HepG2 (cell line): ENCODE data around the gene ELAVL3. TPM values are rescaled to one million over a fixed set of nuclear protein-coding genes. Genes with fewer than 3 reads are reported as not detected.

Experiments
- ATAC-seq: fragments of 200-7000 bp; cut with Tn5 transposase; 3 replicates; pipeline ENCODE4 v1.9.1; 2020; ENCODE audit warnings: mild to moderate bottlenecking, moderate library complexity
- BruUV-seq: library from RNA; stranded (reverse); fragments of 400-500 nt; replicated peaks from 2 replicates; lab custom pipeline; 2021; lab: Mats Ljungman, UMichigan
- CTCF ChIA-PET: fragments of 300-600 bp; formaldehyde crosslinking; extraction: SDS; loops from one replicate; lab custom pipeline; 2021; ENCODE audit warnings: low total read pairs, inconsistent platforms, low intra/inter-chr PET ratio; lab: Yijun Ruan, JAX
- POLR2A ChIA-PET: fragments of 350-600 bp; sonication (Branson Sonifier 250); formaldehyde crosslinking; loops from one replicate; lab custom pipeline; 2020; ENCODE audit warnings: antibody characterized with exemption, inconsistent platforms; lab: Yijun Ruan, JAX
- DNase-seq: peaks from one replicate; pipeline ENCODE4 v3.0.0-alpha.2; 2015; ENCODE audit warnings: low spot score
- FAIRE-seq: peaks from 3 replicates; lab custom pipeline; 2011; peaks lifted over from hg19 to GRCh38; lab: Jason Lieb, UNC
- H2AFZ ChIP-seq: one replicate; pipeline ENCODE4 v1.6.1; 2011; ENCODE audit warnings: low read length, inconsistent platforms
- H3K27ac ChIP-seq: fragments of 300-600 bp; 3 replicates; pipeline ENCODE4 v1.8.0; 2011; ENCODE audit warnings: mixed run types, mild to moderate bottlenecking, mixed read lengths, low read length, inconsistent platforms; ENCODE audit not compliant: insufficient read depth; ENCODE audit errors: extremely low read length
- H3K27me3 ChIP-seq, 2 experiments: fragments of 200-600 bp in 1 of 2; 2 replicates in 1 of 2; 3 replicates in 1 of 2; pipeline versions ENCODE4 v1.6.0 to v1.8.0; 2011; ENCODE audit warnings: low read length in 2 of 2, mild to moderate bottlenecking in 2 of 2, moderate library complexity in 2 of 2, inconsistent platforms in 1 of 2; ENCODE audit not compliant: insufficient read depth in 2 of 2, control insufficient read depth in 1 of 2
- H3K36me3 ChIP-seq, 2 experiments: fragments of 200-600 bp in 1 of 2; replicated peaks in 1 of 2; 2 replicates in 1 of 2; 3 replicates in 1 of 2; pipeline versions ENCODE4 v1.5.1 to v1.8.0; 2011; ENCODE audit warnings: low read length in 2 of 2, inconsistent platforms in 1 of 2; ENCODE audit not compliant: insufficient read depth in 2 of 2, control insufficient read depth in 1 of 2
- H3K4me1 ChIP-seq: 2 replicates; pipeline ENCODE4 v1.5.1; 2012; ENCODE audit warnings: low read length, inconsistent platforms; ENCODE audit not compliant: insufficient read depth
- H3K4me2 ChIP-seq: 2 replicates; pipeline ENCODE4 v1.6.0; 2011; ENCODE audit warnings: low read depth, low read length, inconsistent platforms
- H3K4me3 ChIP-seq, 3 experiments: fragments of 200-600 bp in 1 of 3; sonication (generic), shearing (Covaris generic) in 1 of 3; replicated peaks in 1 of 3; 2 replicates each; pipeline ENCODE4 v1.5.1; 2011 to 2016; ENCODE audit warnings: low read length in 3 of 3, inconsistent platforms in 2 of 3, low read depth in 2 of 3, mild to moderate bottlenecking in 2 of 3, control low read depth in 1 of 3, mixed read lengths in 1 of 3; ENCODE audit not compliant: insufficient read depth in 1 of 3
- H3K79me2 ChIP-seq: one replicate; pipeline ENCODE4 v1.6.1; 2011; ENCODE audit warnings: low read length, inconsistent platforms; ENCODE audit not compliant: insufficient read depth
- H3K9ac ChIP-seq: 2 replicates; pipeline ENCODE4 v1.6.0; 2011; ENCODE audit warnings: mild to moderate bottlenecking, low read depth, low read length, inconsistent platforms; ENCODE audit not compliant: insufficient read depth
- H3K9me3 ChIP-seq: 2 replicates; pipeline ENCODE4 v1.5.1; 2012; ENCODE audit warnings: mild to moderate bottlenecking, low read length
- H4K20me1 ChIP-seq: 2 replicates; pipeline ENCODE4 v1.6.0; 2011; ENCODE audit warnings: inconsistent platforms, mild to moderate bottlenecking, low read length, moderate library complexity; ENCODE audit not compliant: insufficient read depth
- GABPA ChIP-seq, 2 experiments: IDR thresholded peaks; 2 replicates each; pipeline ENCODE4 v1.6.1; 2011 to 2016; ENCODE audit warnings: low read depth in 2 of 2, low read length in 1 of 2, missing biosample characterization in 1 of 2, missing genetic modification characterization in 1 of 2
- GABPB1 ChIP-seq: IDR thresholded peaks from 2 replicates; pipeline ENCODE4 v1.6.1; 2016; ENCODE audit warnings: mild to moderate bottlenecking, missing genetic modification reagents, moderate library complexity, missing compliant biosample characterization
- POLR2AphosphoS2 ChIP-seq: IDR thresholded peaks from 2 replicates; pipeline ENCODE4 v1.6.1; 2011; ENCODE audit warnings: low read depth, low read length, improper control_type of control experiment
- RARA ChIP-seq: IDR thresholded peaks from 2 replicates; pipeline ENCODE4 v1.6.1; 2016; ENCODE audit warnings: missing genetic modification reagents, missing compliant biosample characterization
- ZEB1 ChIP-seq: IDR thresholded peaks from 2 replicates; pipeline ENCODE4 v1.6.1; 2012; ENCODE audit warnings: mild to moderate bottlenecking, low read depth, inconsistent platforms; ENCODE audit not compliant: insufficient replicate concordance
- ZNF737 ChIP-seq: sonication (generic); formaldehyde crosslinking; IDR thresholded peaks from 2 replicates; pipeline ENCODE4 v1.5.0; 2020; ENCODE audit warnings: missing genetic modification reagents, mild to moderate bottlenecking, borderline replicate concordance
- WGBS: methylation state at CpG from one replicate; pipeline ENCODE4 v1.1.6; 2017; ENCODE audit warnings: low lambda C conversion rate; 5-methylcytosine and 5-hydroxymethylcytosine counted together
- in situ Hi-C: cut with HindIII; loops from 2 replicates; pipeline ENCODE4 v1.10.0; 2017; ENCODE audit warnings: low pct_unique_long_range_greater_than_20kb; ENCODE audit not compliant: extremely low pct_ligation_motif_present
- intact Hi-C: fragments of 100-400 bp; cut with micrococcal nuclease; formaldehyde crosslinking; loops from one replicate; pipeline ENCODE4 v1.10.0; 2022; ENCODE audit not compliant: unreplicated experiment
- polyA plus RNA-seq, 8 experiments: library from polyadenylated mRNA; depleted of rRNA in 3 of 8; stranded (reverse) in 7 of 8; unstranded in 1 of 8; fragments of >200 nt; fragmentation: Illumina TruSeq in 4 of 8; extraction: Trizol in 4 of 8; gene quantifications; 2 replicates each; pipeline versions ENCODE4 v1.2.1 to v1.2.3, GENCODE V29; 2011 to 2016; ENCODE audit warnings: low read depth in 4 of 8, missing spikeins in 1 of 8, mixed read lengths in 1 of 8; ENCODE audit not compliant: insufficient read depth in 1 of 8
- total RNA-seq, 5 experiments: library from RNA; depleted of rRNA; stranded (reverse); fragments of >200 nt; fragmentation: Illumina TruSeq; extraction: Trizol; gene quantifications; 2 replicates each; pipeline ENCODE4 v1.2.3, GENCODE V29; 2016; ENCODE audit warnings: low read depth in 1 of 5
- TF ChIP-seq, protein P1 (sequence below): IDR thresholded peaks from 2 replicates; pipeline ENCODE4 v1.6.1; 2016
- TF ChIP-seq, protein P2 (sequence below): fragments of 450-650 bp; IDR thresholded peaks from 2 replicates; pipeline ENCODE4 v1.6.1; 2016
- TF ChIP-seq, protein P3 (sequence below): sonication (generic); formaldehyde crosslinking; IDR thresholded peaks from 2 replicates; pipeline ENCODE4 v1.5.0; 2020; ENCODE audit warnings: mild to moderate bottlenecking, missing genetic modification reagents

ELAVL3 gene
- total and polyA plus RNA-seq, 2 of the 13 experiments (the other 11 are each of a cell fraction or from before 2014, with no cell fraction given) = 0.03 TPM; not detected in 1

DNA sequence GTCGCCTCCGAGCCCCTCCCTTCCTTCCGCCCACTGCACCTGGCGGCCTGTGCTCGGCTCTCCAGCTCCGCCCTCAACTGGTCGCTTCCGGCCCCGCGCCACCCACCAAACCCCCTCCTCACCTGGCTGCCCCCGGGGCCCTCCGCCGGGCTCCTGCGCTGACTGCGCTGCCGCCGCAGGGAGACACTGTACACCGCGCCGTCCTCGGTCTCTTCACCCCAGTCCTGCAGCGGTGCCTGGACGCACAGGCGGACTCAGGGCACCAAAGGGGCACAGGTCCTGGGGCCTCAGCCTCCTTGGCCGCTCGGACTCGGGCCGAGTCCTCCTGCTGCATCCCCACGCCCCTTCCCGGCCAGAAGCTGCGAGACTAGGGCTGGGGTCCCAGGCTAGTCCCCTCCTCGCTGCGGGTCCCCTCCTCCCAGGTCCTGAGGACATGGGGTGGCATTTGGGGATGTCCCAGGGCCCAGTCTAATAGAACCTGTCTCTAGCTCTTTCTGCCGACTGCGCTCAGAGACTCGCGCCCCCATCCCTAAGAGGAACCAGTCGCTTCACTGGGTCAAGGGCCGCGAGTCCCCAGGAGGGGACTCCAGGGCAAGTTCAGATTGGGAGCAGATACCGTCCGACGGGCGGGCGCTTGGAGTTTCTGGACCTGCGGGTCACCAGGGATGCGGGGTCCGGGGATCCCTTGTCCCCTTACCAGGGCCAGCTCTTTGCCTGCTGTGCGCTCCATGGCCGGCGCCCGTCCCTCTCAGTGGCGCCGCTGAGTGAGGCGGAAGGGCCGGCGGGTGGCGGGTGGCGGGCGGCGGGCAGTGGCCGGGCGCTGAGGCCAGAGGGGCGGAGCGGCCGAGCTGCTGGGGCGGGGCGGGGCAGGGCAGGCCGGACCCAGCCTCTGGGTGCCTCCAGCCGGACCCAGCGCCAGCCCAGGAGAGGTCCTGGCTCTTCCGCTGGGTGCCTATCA is 62.0 kb downstream of the ELAVL3 start, which contains the start of gene RGL3 (continued):
- TF ChIP-seq GABPA (IDR thresholded peaks at IDR 0.05; ENCODE audit: low read depth, low read length) (peak; percentile 27), GABPA (CRISPR knock-in tag; IDR thresholded peaks at IDR 0.05; ENCODE audit: low read depth) (peak; percentile 51; the same call in 1 of the 2 replicates), ZNF737 (CRISPR knock-in tag) (no peak), RARA (CRISPR knock-in tag) (0 out of 2 replicates have a peak, but pooled peaks have one; percentile 3), POLR2AphosphoS2 (no peak), GABPB1 (CRISPR knock-in tag) (peak; percentile 83)
- TF ChIP-seq, protein P1, sequence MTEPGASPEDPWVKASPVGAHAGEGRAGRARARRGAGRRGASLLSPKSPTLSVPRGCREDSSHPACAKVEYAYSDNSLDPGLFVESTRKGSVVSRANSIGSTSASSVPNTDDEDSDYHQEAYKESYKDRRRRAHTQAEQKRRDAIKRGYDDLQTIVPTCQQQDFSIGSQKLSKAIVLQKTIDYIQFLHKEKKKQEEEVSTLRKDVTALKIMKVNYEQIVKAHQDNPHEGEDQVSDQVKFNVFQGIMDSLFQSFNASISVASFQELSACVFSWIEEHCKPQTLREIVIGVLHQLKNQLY = no peak
- TF ChIP-seq, protein P2, sequence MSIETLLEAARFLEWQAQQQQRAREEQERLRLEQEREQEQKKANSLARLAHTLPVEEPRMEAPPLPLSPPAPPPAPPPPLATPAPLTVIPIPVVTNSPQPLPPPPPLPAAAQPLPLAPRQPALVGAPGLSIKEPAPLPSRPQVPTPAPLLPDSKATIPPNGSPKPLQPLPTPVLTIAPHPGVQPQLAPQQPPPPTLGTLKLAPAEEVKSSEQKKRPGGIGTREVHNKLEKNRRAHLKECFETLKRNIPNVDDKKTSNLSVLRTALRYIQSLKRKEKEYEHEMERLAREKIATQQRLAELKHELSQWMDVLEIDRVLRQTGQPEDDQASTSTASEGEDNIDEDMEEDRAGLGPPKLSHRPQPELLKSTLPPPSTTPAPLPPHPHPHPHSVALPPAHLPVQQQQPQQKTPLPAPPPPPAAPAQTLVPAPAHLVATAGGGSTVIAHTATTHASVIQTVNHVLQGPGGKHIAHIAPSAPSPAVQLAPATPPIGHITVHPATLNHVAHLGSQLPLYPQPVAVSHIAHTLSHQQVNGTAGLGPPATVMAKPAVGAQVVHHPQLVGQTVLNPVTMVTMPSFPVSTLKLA = no peak
- TF ChIP-seq, all 625 proteins: peak for 86

DNA sequence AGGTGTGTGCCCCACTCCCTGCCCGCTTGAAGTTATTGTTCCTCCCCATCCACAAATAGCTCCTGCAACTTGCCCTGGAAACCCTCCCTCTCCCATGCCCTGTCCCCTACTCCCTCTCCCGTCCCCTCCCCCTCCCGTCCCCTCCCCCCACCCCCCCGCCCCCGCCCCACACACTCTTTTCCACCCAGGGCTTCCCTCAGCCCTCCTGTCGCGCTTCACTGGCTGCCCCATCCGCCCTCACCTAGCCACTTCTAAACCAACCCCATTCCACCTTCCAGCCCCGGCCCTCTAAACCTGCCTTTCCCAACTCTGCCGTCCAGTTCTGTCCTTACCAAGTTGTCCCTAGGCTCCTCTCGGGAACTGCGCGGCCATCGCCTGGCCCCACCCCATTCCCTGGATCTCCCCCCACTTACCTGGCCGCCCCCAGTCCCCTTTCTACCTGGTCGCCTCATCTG is 62.7 kb downstream of the ELAVL3 start:
- no peak overlapping the region for H3K27ac ChIP-seq
- FAIRE-seq = no peak
- peak; percentile 86 for TF ChIP-seq ZEB1
- TF ChIP-seq, protein P3, sequence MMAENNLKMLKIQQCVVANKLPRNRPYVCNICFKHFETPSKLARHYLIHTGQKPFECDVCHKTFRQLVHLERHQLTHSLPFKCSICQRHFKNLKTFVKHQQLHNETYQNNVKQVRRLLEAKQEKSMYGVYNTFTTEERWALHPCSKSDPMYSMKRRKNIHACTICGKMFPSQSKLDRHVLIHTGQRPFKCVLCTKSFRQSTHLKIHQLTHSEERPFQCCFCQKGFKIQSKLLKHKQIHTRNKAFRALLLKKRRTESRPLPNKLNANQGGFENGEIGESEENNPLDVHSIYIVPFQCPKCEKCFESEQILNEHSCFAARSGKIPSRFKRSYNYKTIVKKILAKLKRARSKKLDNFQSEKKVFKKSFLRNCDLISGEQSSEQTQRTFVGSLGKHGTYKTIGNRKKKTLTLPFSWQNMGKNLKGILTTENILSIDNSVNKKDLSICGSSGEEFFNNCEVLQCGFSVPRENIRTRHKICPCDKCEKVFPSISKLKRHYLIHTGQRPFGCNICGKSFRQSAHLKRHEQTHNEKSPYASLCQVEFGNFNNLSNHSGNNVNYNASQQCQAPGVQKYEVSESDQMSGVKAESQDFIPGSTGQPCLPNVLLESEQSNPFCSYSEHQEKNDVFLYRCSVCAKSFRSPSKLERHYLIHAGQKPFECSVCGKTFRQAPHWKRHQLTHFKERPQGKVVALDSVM = no peak
- H3K4me2 ChIP-seq = peak overlapping the region; percentile 88
- H3K36me3 ChIP-seq = no peaks in the 10 kb centered on the region
- peak overlapping the region; percentile 78 to 96 (median 91) for H3K4me3 ChIP-seq
- H3K4me1 ChIP-seq = peaks cover 39% of the 10 kb centered on the region
- H3K9ac ChIP-seq = peak overlapping the region; percentile 53; the same call in 1 of the 2 replicates
- peaks cover 3 to 24% of the 10 kb centered on the region in 2 experiments; a peak in 4 of 5 replicates for H3K27me3 ChIP-seq
- 12% methylated on average over 16 of the region's 16 CpGs for WGBS
- no peak for DNase-seq
- intact Hi-C loops (no loop called here), in situ Hi-C loops (no loop called here)
- ChIA-PET CTCF (no interaction called here), POLR2A (interaction anchor here (0.9 to 1.9 kb wide), 6 partner anchors 16 to 43 kb away, joined by 3 to 14 read pairs (median 7); partner anchors contain the start of genes EPOR, ODAD3, PRKCSH and SWSAP1)
- no TSS peak for BruUV-seq
- H3K9me3 ChIP-seq = no peaks in the 10 kb centered on the region
- H3K79me2 ChIP-seq = no peaks in the 10 kb centered on the region
- no peak overlapping the region for H2AFZ ChIP-seq
- ATAC-seq = peak; percentile 9; the same call in 1 of the 3 replicates
- no peaks in the 10 kb centered on the region for H4K20me1 ChIP-seq
